SH-SY5Y (cell line): ENCODE data around the gene RASGRF1.

Experiments used
- GATA2 ChIP-seq: IDR thresholded peaks from 2 replicates; pipeline ENCODE4 v1.6.1; 2011; ENCODE audit warnings: mild to moderate bottlenecking, low read depth, low read length
- GATA3 ChIP-seq: IDR thresholded peaks from 2 replicates; pipeline ENCODE4 v1.6.1; 2011; ENCODE audit warnings: low read depth, mild to moderate bottlenecking, low read length, moderate library complexity

Gene RASGRF1

GRCh38 chr15:79025201-79025600 lies 65.4 kb downstream of the RASGRF1 start:
- TF ChIP-seq GATA3 (no peak), GATA2 (no peak)

- TF ChIP-seq GATA3 = no peak
- no peak for TF ChIP-seq GATA2
These were observed 66.7 kb downstream of the RASGRF1 start for GRCh38 chr15:79023918-79024317.

- TF ChIP-seq GATA3 = no peak
- no peak for TF ChIP-seq GATA2
These were observed 67.1 kb downstream of the RASGRF1 start for GRCh38 chr15:79023546-79023890.

GRCh38 chr15:79018960-79019359 lies 71.6 kb downstream of the RASGRF1 start:
- TF ChIP-seq GATA3 (no peak), GATA2 (no peak)

GRCh38 chr15:79017953-79018352 lies 72.6 kb downstream of the RASGRF1 start:
- no peak for TF ChIP-seq GATA3
- TF ChIP-seq GATA2 = no peak

- no peak for TF ChIP-seq GATA3
- TF ChIP-seq GATA2 = no peak
These were observed 73.9 kb downstream of the RASGRF1 start for GRCh38 chr15:79016527-79017170.

GRCh38 chr15:79015416-79015815 lies 75.2 kb downstream of the RASGRF1 start:
- TF ChIP-seq GATA3 = no peak
- no peak for TF ChIP-seq GATA2

- TF ChIP-seq GATA3 = no peak
- TF ChIP-seq GATA2 = no peak
These were observed 80.3 kb downstream of the RASGRF1 start for GRCh38 chr15:79010278-79010677.

- no peak for TF ChIP-seq GATA3
- no peak for TF ChIP-seq GATA2
These were observed 81.2 kb downstream of the RASGRF1 start for GRCh38 chr15:79009379-79009778.

- TF ChIP-seq GATA2 (no peak), GATA3 (no peak)
These were observed 81.9 kb downstream of the RASGRF1 start for GRCh38 chr15:79008659-79009058.

GRCh38 chr15:79007066-79007465 lies 83.5 kb downstream of the RASGRF1 start:
- no peak for TF ChIP-seq GATA3
- no peak for TF ChIP-seq GATA2

- TF ChIP-seq GATA2 (no peak), GATA3 (no peak)
These were observed 84.5 kb downstream of the RASGRF1 start for GRCh38 chr15:79006071-79006470.

- TF ChIP-seq GATA3 (no peak), GATA2 (no peak)
These were observed 86.2 kb downstream of the RASGRF1 start for GRCh38 chr15:79004336-79004735.

- TF ChIP-seq GATA3 (no peak), GATA2 (no peak)
These were observed 86.7 kb downstream of the RASGRF1 start for GRCh38 chr15:79003896-79004295.

- TF ChIP-seq GATA2 = no peak
- TF ChIP-seq GATA3 = no peak
These were observed 87.3 kb downstream of the RASGRF1 start for GRCh38 chr15:79003301-79003700.

- TF ChIP-seq GATA2 (no peak), GATA3 (no peak)
These were observed 88.0 kb downstream of the RASGRF1 start for GRCh38 chr15:79002581-79002980.
